Measurements from ENCODE around the gene MVK. TPM values are rescaled to one million over a fixed set of nuclear protein-coding genes. Genes with fewer than 3 reads are reported as not detected.

The MVK gene
- total RNA-seq, 1 donor from 2014 or later: 53.1 TPM

- no peak for TF ChIP-seq CTCF (IDR thresholded peaks at IDR 0.05)
- no peak overlapping the region for H3K27ac ChIP-seq
- H3K4me3 ChIP-seq: no peak overlapping the region
- no peaks in the 10 kb centered on the region for H3K36me3 ChIP-seq
- intact Hi-C loops (cut with DNase I): no loop called here
- DNase-seq (ENCODE audit: low spot score in 2 of 2): no peak
- no peaks in the 10 kb centered on the region for H3K27me3 ChIP-seq
- peaks cover 0 to 3% of the 10 kb centered on the region in 2 donors for H3K4me1 ChIP-seq
- H3K9me3 ChIP-seq: no peaks in the 10 kb centered on the region
Observed at GRCh38 chr12:109604132-109604585, 30.6 kb downstream of the MVK start.

GRCh38 chr12:109605016-109605415 lies 31.4 kb downstream of the MVK start:
- no peaks in the 10 kb centered on the region for H3K36me3 ChIP-seq
- intact Hi-C loops (cut with DNase I): no loop called here
- H3K4me3 ChIP-seq: no peak overlapping the region
- H3K4me1 ChIP-seq: peaks cover 0 to 3% of the 10 kb centered on the region in 2 donors
- no peaks in the 10 kb centered on the region for H3K9me3 ChIP-seq
- no peaks in the 10 kb centered on the region for H3K27me3 ChIP-seq
- H3K27ac ChIP-seq: no peak overlapping the region
- TF ChIP-seq CTCF (IDR thresholded peaks at IDR 0.05): no peak
- no peak for DNase-seq (ENCODE audit: low spot score in 2 of 2)

- H3K4me1 ChIP-seq: peaks cover 0 to 3% of the 10 kb centered on the region in 2 donors
- no peak for TF ChIP-seq CTCF (IDR thresholded peaks at IDR 0.05)
- H3K4me3 ChIP-seq: no peak overlapping the region
- H3K27me3 ChIP-seq: no peaks in the 10 kb centered on the region
- intact Hi-C loops (cut with DNase I): no loop called here
- no peak overlapping the region for H3K27ac ChIP-seq
- no peaks in the 10 kb centered on the region for H3K36me3 ChIP-seq
- DNase-seq (ENCODE audit: low spot score in 2 of 2): no peak
- H3K9me3 ChIP-seq: no peaks in the 10 kb centered on the region
Observed at GRCh38 chr12:109605599-109606228, 32.1 kb downstream of the MVK start.

GRCh38 chr12:109606320-109607028 lies 32.9 kb downstream of the MVK start:
- intact Hi-C loops (cut with DNase I): no loop called here
- no peak for TF ChIP-seq CTCF (IDR thresholded peaks at IDR 0.05)
- no peak overlapping the region for H3K27ac ChIP-seq
- no peaks in the 10 kb centered on the region for H3K9me3 ChIP-seq
- H3K4me1 ChIP-seq: peaks cover 0 to 3% of the 10 kb centered on the region in 2 donors
- no peak for DNase-seq (ENCODE audit: low spot score in 2 of 2)
- H3K4me3 ChIP-seq: peak overlapping the region in 1 of 2 donors; percentile 20
- no peaks in the 10 kb centered on the region for H3K27me3 ChIP-seq
- no peaks in the 10 kb centered on the region for H3K36me3 ChIP-seq

GRCh38 chr12:109607618-109608017 lies 34.0 kb downstream of the MVK start:
- H3K27ac ChIP-seq: no peak overlapping the region
- H3K27me3 ChIP-seq: no peaks in the 10 kb centered on the region
- H3K9me3 ChIP-seq: no peaks in the 10 kb centered on the region
- peaks cover 0 to 3% of the 10 kb centered on the region in 2 donors for H3K4me1 ChIP-seq
- no peak for DNase-seq (ENCODE audit: low spot score in 2 of 2)
- H3K4me3 ChIP-seq: no peak overlapping the region
- H3K36me3 ChIP-seq: no peaks in the 10 kb centered on the region
- no peak for TF ChIP-seq CTCF (IDR thresholded peaks at IDR 0.05)
- intact Hi-C loops (cut with DNase I): no loop called here

Measured in ascending aorta (tissue), 2 donors.